ENCODE data around the gene CAPNS2.

DNA sequence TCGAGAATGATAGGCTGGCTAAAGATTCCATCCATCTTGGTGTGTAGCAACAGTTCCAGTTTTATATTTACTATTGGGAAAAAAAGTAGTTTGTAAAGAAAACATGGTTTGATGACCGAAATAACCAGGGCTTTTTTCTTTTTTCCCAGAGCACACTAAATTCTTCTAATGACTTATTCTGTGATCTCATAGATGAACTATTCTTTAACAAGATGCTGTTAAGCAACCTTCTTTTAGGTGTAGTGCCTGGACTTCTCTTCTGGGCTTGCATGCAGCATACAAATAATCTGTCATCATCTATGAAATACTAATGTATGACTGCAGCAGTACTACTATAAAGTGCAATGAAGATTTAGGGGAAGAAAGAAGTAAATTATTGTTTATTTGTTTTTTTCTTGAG, 11.0 kb upstream of the CAPNS2 start:
- TF ChIP-seq POLR2A (IDR thresholded peaks at IDR 0.05) (no peak), CTCF (IDR thresholded peaks at IDR 0.05) (no peak), POLR2AphosphoS5 (IDR thresholded peaks at IDR 0.05; ENCODE audit: insufficient read depth in 1 of 2, low read depth in 1 of 2) (peak in 1 of 2 donors; percentile 26)

All from vagina (tissue), 2 donors.